Non-pigmented ciliary epithelial cell (primary cell): ENCODE data around the gene ARHGEF7.
"Not testable (repeated sequence)": the region's sequence is repeated elsewhere in the genome, so short reads cannot be mapped to it uniquely, and the experiment has no call there.

Experiments
- DNase-seq: peaks from one replicate; pipeline ENCODE4 v3.0.0-alpha.2; 2010; ENCODE audit warnings: low read depth

ARHGEF7 gene

DNA sequence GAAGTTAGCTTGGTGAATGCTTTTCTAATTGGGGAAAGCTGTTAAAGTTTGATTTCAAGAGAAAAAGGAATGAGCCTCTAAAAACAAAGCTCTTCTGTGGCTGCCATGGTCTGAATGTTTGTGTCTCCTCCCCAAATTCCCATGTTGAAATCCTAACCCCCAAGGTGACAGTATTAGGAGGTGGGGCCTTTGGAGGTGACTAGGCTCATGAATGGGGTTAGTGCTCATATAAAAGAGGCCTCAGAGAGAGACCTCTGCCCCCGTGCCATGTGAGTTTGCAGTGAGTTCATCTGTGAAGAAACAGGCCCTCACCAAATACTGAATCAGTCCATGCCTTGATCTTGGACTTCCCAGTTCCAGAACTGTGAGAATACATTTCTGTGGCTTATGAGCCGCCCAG is 56.5 kb downstream of the ARHGEF7 start:
- no peak for DNase-seq

DNA sequence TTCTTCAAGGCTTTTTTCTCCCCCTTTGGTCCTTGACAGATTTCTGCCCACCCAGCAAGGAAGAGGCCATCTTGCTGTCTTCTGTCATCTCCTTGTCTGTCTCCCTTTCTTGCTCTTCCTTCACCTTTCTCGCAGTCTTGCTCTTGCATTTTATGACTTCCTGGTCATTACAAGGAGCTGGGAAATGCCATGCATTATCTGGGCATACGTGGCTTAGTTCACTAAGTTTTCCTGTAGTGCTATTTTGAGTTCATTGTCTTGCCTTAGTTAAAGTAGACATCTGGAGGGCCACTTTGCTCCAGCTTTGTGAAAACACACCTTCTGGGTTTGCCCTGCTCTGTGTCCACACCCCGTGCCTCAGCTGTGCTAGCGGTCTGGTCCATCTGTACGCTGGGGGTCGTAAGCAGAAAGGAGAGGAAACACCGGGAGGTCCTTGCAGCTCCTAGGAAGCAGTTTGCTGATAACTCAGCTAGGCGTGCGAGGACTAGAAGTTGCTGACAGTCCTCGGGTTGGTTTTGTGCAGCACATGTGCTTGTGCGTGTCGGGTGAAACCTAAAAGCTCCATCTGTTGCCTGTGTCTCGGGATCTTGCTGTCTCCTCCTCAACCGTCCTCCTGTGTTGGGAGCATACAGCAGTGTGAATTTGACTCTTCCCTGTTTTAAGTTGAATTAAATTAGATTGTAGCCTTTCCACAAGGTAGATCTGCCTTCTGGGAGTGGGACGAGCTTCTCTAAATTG is 59.4 kb downstream of the ARHGEF7 start:
- DNase-seq: no peak

DNA sequence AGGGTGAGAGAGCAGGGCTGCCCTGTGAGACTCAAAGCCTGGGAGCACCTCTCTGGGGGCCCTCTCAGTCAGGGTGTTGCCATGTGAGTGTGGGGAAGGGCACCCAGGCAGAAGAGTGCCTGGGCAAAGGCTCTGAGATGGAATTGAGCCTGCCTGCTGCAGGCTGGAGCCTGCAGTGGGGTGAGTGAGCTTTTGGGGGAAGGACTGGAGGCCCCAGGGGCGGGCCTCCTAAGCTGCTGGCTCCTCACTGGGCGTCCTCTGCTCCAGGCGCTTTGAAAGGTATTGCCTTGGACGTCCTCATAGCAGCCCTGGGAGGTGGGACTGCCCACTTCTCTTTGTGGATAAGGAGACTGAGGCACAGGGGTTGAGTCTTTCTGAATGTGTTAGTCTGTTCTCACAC is 60.3 kb downstream of the ARHGEF7 start:
- DNase-seq: no peak

DNA sequence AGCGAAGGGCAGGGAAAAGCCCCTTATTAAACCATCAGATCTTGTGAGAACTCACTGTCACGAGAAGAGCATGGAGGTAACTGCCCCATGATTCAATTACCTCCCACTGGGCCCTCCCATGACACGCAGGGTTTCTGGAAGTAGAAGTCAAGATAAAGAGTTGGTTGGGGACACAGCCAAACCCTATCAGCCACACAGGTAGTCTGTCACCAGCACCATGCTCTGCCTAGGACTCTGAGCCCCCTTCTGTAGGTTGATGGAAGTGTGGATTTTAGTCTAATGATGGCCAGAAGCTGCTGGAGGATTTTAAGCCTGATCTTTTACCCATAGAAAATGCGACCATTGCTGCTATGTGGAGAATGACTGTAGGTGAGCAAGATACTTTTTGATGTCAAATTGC is 60.8 kb downstream of the ARHGEF7 start:
- DNase-seq: no peak

DNA sequence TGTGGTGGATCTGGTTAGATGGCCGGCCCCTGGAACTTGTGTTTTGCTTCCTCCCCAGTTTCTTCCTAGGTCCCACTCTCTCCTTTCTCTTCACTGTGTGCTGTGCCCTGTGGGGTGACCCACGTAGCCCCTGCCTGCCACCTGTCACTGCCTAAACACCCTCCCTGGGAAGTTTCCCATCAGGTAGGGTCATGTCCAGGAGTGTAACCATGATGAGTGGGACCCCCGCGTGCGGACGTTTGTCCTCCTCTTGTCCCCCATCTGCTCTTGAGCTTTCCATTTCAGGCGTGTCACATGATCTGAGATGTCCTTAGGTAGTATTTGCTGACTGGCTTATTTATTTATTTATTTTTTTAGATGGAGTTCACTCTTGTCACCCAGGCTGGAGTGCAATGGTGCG is 61.3 kb downstream of the ARHGEF7 start:
- no peak for DNase-seq

DNA sequence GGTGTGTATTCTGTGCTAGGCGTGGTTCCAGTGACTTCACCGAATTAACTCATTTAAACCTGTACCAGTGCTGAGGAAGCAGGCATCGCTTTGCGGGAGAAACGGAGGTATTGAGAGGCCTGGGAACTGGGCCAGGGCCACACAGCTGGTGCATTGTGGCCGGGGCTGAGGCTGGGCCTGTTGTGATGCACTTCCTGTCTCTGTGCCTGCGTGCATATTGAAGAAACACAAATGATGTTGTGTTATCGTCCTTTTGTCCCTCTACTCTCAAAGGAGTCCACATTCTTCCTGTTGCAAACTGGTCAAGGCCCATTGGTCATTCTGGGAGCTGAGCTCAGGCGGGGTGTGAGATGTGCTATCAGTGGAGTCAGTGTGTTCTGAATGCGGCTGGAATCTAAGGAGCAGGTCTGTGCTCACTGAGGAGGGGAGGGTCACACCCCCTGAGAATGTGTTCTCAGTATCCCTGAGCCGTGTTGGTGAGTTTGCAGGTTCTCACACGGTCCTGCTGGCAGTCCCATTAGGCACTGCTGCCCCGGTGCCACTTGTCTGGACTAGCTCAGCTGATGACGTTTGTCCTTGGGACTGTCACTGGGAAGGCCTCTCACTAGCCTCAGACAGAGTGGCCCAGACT is 62.1 kb downstream of the ARHGEF7 start:
- no peak for DNase-seq

DNA sequence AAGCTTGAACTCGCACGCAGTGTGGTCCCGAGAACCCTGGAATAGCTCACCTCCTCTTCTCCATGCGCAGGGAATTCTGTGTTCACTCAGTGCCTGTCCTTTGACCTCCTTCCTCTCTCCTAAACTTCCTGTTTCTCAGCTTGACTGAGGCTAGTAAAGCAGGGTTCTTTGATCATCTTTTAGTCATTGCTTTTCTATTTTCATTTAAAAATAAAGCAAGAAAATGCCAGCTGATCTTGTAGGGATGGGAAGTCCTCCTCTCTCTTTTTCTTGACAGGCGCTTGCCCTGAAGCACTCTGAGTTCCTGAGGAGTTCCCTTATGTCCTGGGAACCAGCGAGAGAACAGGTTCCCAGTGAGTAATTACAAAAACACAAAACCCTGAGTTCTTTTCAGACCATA is 62.8 kb downstream of the ARHGEF7 start:
- DNase-seq: peak; percentile 53

DNA sequence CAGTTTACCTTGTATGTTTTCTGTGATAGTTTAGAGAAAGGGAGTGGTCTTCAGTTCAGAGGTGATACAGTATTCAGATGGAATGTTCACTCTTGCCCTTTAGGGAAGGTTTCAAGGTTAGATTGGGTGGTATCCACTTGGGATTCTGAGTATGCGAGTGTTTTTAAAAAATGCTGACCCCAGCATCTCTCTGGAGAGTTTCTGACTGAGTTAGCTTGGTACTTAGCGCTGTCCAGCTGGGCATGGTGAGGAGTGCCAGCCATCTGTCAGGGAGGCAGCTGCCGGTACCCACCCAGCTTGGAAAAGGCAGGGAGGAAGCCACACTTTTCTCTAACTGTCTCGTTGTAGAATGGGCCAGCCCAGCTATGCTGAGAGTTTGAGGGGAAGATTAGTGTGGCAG is 63.3 kb downstream of the ARHGEF7 start:
- DNase-seq: no peak

DNA sequence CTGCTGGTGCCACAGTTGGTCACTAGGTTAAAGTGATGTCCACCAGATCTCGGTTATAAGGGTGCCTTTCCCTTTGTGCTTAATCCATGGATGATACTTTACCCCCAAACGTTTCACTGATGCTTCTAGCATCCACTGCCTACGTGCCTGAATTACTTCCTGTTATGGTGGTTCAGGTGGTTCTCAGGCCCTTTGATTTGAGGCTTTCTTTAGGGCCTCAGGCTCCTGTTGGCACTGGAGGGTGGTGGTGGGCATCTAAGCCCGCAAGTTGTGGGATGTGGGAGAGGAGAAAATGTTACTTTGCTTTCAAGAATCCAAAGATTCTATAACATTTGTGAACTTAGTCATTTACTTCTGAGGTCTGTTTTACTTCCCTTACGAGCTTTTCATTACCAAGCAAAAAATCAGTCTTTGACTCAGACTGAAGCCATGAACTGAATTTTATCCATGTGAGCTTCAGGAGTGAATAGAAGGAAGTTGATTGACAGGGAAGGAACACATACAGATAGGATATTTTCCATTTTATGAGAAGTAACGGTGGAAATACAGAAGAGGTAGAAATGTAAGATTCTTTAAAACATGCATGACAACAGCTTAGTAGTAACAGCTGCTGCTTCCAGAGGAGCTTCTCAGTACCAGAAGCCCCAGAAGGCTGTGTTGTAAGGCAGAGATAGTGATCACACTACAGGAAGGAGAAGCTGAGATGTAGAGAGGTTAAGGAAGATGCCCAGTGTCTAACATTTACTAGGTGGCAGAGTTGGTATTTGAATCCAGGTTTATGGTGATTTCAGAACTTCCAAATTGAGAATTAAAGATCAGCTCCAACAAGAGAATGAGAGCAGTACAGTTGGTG is 65.0 kb downstream of the ARHGEF7 start:
- DNase-seq: no peak

DNA sequence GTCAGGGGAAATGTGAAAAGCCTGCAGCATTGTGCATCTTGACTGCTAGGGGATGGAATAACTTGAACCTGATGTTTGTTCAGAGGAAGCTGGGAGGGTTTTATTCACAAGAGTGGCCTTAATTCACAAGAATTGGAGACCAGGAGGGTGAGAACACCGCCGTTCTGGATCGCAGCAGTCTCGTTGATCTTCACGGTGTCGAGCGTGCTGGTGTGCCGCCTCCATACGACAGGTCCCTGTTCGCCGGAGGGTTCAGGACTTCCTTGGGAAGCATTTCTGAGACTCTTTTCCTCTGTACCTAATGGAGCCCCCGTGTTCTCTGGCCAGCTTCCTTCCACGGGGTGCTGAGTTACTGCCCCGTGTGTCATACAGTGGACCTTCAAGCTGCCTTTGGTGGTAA is 66.9 kb downstream of the ARHGEF7 start:
- DNase-seq: no peak

DNA sequence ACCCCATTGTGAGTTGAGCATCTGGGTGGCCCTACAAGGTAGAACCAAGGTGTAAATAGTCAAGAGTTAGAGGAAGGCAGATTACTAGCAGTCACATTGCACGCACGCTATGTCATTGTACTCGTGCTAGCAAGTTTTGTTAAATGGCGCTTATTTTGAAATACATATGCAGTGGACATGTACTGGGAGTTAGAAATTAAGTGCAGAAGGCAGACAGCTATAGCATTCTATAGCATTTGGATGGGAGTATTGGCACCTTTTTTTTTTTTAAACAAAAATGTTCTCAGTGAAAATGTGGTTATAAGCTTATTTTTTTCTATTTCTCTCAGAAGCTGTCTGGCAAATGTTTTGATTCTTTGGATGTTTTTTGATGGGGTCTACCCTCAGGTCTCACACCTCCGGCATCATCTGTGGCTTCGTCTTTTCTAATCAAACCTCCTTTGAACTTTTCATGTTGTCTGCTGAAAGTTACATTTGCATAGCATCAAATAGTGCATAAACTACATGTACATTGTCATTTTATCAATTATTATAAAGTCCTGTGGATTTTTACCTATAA is 68.1 kb downstream of the ARHGEF7 start:
- no peak for DNase-seq

DNA sequence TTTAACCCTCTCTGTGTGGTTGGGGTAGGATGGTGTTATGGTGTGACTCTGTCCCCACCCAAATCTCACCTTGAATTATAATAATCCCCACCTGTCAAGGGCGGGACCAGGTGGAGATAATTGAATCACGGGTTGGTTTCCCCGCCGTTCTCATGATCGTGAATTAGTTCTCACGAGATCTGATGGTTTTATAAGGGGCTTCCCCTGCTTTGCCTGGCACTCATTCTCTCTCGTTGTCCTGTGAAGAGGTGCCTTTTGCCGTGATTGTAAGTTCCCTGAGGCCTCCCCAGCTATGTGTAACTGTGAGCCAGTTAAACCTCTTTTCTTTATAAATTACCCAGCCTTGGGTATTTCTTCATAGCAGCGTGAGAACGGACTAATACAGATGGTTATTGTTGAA is 68.8 kb downstream of the ARHGEF7 start:
- no peak for DNase-seq

DNA sequence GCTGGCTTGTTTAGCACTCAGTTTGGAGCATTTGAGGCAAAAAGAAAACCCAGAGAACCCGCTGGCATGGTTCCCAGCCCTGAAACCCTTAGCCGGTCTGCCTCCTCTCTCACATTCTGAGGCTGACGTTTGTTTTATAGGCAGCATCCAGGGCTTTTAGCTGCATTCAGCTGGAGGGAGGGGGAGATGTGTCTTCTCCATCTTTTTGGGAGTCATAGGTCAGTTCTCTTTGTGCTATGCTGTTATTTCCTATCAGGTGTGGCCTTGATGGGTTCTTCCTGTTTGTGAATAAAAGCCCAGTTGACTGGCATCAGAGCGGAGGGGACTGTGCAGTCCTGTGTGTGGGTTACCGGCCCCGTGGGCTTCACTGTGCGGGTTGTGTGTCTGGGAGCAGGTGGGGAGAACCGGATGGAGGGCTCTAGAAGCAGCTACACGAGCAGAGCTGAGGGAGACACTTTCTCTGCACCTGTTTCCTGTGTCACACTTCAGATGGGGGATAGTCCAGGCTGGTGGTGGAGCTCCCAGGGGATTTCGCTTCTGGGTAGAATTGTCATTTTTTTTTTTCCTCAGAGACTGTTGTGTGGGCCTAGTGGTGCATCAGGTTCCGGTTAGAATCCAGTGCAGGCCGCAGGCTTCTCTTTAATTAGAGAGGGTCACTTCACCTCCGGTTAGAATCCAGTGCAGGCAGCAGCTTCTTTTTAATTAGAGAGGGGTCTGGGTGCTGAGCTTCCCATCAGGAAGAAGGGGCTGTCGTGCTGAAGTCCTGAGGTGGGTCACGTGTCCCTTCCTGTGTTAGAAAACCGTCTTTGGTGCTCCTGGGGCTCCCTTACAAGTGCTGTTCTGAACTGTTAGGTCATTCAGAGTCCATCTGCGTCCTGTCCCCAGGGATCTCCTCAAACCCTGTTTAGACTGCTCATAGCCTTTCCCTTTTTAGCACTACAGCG is 69.6 kb downstream of the ARHGEF7 start:
- DNase-seq: no peak

DNA sequence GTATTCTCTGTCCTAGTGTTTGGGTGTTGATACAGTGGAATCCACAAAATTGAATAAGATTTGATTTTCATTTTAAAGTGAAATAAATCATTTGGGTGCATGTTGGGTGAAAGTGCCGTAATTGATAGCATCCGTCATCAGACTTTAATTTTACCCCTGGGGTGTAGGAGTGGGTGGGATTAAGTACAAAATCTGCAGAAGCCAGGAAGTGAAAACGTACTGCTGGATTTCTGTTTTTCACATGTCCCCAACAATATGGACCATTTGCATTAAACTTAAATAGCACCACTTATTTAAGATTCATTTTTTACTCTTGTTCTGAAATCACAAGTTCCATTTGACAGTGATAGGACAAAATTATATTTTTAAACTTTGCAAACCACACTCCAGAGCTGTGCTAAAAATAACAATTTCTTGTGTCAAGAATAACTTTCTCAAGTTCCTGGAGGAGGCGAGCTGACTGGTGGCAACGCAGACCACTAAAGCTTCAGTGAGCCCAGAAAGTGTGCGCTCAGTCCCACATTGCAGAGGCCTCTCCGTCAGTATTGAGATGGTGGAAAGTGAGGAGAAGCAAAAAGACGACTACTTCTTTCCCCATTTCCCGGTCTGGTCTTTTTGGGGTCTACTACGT is 71.3 kb downstream of the ARHGEF7 start:
- no peak for DNase-seq

DNA sequence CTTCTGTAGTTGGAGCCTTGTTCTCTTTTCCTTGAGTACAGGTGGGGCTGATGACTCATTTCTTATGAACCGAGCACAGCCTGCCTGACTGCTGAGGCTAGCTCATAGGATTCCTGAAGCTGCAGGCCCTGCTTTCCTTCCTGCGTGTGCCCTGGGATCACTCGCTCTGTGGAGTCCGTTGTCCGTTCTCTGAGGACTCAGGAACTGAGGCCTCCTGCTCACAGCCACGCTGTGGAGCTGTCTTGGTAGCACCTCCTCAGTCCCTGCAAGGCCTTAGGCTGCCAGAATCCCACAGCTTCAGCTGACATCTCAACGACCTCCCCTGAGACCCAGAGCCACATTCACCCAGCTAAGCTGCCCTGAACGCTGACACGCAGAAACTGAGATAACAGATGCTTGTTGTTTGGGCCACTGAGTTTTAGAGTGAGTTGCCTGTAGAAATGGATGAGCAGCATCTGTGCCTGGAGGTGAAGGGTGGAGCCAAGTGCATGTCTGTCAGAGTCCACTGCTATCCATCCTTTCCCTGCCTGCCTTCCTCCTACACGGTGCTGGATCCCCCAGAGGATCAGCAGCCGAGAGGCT is 72.9 kb downstream of the ARHGEF7 start:
- DNase-seq: no peak

DNA sequence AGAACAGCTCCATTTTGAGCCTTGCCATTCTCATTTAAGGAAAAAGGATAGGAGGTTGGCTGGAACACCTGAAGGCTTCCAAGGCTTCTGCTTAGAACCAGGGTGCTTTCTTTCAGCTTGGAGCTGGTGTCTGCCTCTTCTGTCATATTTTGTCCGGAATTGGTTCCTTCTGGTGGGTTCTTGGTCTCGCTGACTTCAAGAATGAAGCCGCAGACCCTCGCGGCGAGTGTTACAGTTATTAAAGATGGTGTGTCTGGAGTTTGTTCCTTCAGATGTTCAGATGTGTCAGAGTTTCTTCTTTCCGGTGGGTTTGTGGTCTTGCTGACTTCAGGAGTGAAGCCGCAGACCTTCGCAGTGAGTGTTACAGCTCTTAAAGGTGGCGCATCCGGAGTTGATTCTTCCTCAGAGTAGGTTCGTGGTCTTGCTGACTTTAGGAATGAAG is 74.0 kb downstream of the ARHGEF7 start:
- DNase-seq: not testable (repeated sequence)

DNA sequence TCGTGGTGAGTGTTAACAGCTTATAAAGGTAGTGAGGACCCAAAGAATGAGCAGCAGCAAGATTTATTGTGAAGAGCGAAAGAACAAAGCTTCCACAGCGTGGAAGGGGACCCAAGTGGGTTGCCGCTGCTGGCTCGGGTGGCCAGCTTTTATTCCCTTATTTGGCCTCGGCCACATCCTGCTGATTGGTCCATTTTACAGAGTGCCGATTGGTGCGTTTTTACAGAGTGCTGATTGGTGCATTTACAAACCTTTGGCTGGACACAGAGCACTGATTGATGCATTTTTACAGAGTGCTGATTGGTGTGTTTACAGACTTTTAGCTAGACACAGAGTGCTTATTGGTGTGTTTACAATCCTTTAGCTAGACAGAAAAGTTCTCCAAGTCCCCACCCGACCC is 74.4 kb downstream of the ARHGEF7 start:
- DNase-seq: not testable (repeated sequence)

DNA sequence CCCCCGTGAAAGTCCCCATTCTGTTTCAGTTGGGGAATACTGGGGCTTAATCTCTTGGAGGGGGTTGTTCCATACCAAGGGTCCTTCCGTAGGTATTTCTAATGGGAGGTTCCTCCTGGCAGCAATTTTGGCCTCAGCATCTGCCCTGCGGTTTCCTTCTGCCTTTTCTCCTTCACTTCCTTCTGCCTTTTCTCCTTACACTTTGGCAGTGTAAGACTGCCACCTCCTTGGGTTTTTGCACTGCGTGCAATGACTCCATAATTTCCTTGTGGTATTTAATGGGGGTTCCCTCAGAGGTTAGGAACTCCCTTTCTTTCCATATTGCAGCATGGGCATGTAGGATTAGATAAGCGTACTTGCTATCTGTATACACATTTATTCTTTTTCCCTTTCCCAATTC is 78.1 kb downstream of the ARHGEF7 start:
- not testable (repeated sequence) for DNase-seq

DNA sequence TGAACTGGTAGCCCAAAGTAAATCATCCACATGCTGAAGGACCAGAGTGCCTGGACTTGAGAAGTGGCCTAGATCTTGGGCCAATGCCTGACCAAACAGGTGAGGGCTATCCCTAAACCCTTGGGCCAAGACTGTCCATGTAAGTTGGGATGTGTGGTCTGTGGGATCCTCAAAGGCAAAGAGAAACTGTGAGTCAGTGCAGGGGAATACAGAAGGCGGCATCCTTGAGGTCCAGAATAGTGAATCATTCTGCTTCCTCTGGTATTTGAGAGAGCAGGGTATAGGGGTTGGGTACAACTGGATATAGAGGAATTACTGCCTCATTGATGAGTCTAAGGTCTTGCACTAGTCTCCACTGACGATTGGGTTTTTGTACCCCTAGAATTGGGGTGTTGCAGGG is 79.5 kb downstream of the ARHGEF7 start:
- peak; percentile 63 for DNase-seq

DNA sequence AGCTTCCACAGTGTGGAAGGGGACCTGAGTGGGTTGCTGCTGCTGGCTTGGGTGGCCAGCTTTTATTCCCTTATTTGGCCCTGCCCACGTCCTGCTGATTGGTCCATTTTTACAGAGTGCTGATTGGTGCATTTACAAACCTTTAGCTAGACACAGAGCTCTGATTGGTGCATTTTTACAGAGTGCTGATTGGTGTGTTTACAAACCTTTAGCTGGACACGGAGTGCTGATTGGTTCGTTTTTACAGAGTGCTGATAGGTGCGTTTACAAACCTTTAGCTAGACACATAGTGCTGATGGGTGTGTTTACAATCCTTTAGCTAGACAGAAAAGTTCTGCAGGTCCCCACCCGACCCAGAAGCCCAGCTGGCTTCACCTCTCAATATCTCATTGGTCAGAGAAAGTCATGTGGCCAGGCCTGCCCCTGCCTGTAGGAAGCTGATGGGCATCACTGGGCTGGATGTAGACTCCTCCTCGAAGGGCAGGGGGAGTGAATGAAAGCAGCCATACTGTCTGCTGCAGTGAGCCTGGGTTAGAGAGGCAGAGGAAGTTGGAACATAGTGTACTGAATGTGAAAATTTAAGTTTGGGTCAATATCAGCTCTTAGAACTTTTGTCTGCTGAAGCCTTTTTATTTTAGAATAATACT is 83.7 kb downstream of the ARHGEF7 start:
- DNase-seq: not testable (repeated sequence)
